DOHH2 (cell line): ENCODE measurements around the gene PSMC4.

ENCODE experiments used
- CTCF ChIP-seq: fragments of 200-600 bp; sonication (generic); IDR thresholded peaks from one replicate; pipeline ENCODE4 v1.5.1; 2014; ENCODE audit warnings: antibody characterized with exemption, mild to moderate bottlenecking, low read depth, low read length; ENCODE audit not compliant: poor library complexity, severe bottlenecking
- EZH2phosphoT487 ChIP-seq: fragments of 200-600 bp; sonication (generic); IDR thresholded peaks from 2 replicates; pipeline ENCODE4 v1.6.1; 2017; ENCODE audit warnings: borderline replicate concordance, mild to moderate bottlenecking, antibody characterized with exemption, low read length, moderate library complexity, mixed read lengths

- TF ChIP-seq CTCF (no peak), EZH2phosphoT487 (no peak)
Measured at GRCh38 chr19:39934584-39935363, 36.2 kb upstream of the PSMC4 start, which contains the start of gene FCGBP.
